Eye (tissue), 1 donor: ENCODE data around the gene MSI1.

Source experiments
- DNase-seq: peaks from one replicate; pipeline ENCODE4 v3.0.0-alpha.2; 2015

The MSI1 gene

GRCh38 chr12:120368789-120369602, at the start of gene MSI1:
Gene MSI1, minus strand, starts transcription at chr12:120369164. Its CDS starts 73 bp downstream, at chr12:120369091.
- peak; percentile 65 for DNase-seq

GRCh38 chr12:120417917-120418580, 49.1 kb upstream of the MSI1 start:
- DNase-seq, result peak; percentile 68

GRCh38 chr12:120416490-120417216, 47.7 kb upstream of the MSI1 start:
- DNase-seq, result no peak

- DNase-seq, result peak; percentile 88
Observed at GRCh38 chr12:120413901-120414695, 45.1 kb upstream of the MSI1 start.

- no peak for DNase-seq
Observed at GRCh38 chr12:120412421-120412820, 43.5 kb upstream of the MSI1 start.

- DNase-seq, result no peak
Observed at GRCh38 chr12:120408771-120409170, 39.8 kb upstream of the MSI1 start.

- no peak for DNase-seq
Observed at GRCh38 chr12:120406553-120406952, 37.6 kb upstream of the MSI1 start.

GRCh38 chr12:120406069-120406468, 37.1 kb upstream of the MSI1 start:
- DNase-seq, result no peak

GRCh38 chr12:120404271-120404670, 35.3 kb upstream of the MSI1 start:
- no peak for DNase-seq

- no peak for DNase-seq
Observed at GRCh38 chr12:120403869-120404268, 34.9 kb upstream of the MSI1 start.

GRCh38 chr12:120402217-120402616, 33.3 kb upstream of the MSI1 start:
- DNase-seq, result peak; percentile 84

GRCh38 chr12:120399531-120399930, 30.6 kb upstream of the MSI1 start:
- no peak for DNase-seq

- DNase-seq, result peak; percentile 96
Observed at GRCh38 chr12:120397824-120398540, 29.0 kb upstream of the MSI1 start.

- peak; percentile 80 for DNase-seq
Observed at GRCh38 chr12:120394483-120395367, 25.8 kb upstream of the MSI1 start.

- DNase-seq, result no peak
Observed at GRCh38 chr12:120390540-120391120, 21.7 kb upstream of the MSI1 start.

GRCh38 chr12:120388691-120389481, 19.9 kb upstream of the MSI1 start:
- peak; percentile 93 for DNase-seq

GRCh38 chr12:120381752-120382419, 12.9 kb upstream of the MSI1 start:
- no peak for DNase-seq

GRCh38 chr12:120378036-120378435, 9.1 kb upstream of the MSI1 start:
- DNase-seq, result no peak

GRCh38 chr12:120377611-120378010, 8.6 kb upstream of the MSI1 start:
- DNase-seq, result no peak
